GM19452 (cell line): ENCODE results near the gene ZIC1.

Experiments
- ATAC-seq: cut with Tn5 transposase; IDR thresholded peaks from one replicate; pipeline ENCODE4 v1.9.1; 2021; ENCODE audit not compliant: unreplicated experiment

Gene ZIC1

DNA sequence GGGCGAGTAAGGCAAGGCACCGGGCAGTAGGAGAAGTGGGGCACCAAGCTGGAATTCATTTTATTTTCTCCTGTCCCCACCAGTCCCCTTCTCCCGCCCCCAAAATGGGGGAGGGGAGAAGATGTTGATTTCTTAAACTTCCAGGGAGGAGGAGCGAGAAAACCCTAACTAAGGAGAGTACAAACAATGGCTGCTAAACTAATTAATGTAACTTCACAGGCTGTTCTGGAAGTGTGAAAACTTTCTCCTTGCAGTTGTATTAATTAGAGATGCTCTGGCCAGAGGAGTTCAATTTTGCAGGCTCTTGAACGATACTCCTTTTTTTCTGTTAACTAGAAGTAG, 14.3 kb upstream of the ZIC1 start:
- no peak for ATAC-seq

DNA sequence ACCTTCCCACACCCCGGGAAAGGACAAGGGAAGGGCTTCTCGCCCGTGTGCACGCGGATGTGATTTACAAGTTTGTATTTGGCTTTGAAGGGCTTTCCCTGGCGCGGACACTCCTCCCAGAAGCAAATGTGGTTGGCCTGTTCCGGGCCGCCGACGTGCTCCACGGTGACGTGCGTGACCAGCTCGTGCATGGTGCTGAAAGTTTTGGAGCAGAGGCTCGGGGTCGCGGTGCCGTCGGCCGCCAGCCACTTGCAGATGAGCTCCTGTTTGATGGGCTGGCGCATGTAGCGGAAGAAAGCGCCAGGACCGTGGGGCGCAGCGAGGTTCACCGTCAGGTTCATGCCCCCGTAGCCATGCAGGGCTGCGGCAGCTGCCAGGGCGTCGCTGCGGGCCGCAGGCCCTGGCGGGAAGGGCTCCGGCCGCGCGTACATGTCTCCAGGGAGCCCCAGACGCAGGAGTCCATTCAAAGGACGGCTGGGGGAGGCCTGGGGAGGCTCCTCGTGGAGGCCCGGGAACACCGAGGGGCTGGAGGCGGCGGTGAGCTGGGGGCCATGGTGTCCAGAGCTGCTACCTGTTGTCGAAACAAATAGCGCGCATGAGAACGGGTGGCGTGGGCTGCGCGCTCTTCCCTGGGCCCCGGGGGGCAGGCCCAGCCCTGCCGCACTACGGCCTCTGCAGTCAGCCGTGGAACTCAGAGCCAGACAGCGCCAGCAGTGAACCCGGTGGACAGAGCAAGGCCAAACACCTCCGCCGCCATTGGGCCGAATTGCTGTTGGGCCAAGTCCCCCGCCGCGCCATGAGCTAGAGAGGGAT, 13.1 kb upstream of the ZIC1 start:
- no peak for ATAC-seq

DNA sequence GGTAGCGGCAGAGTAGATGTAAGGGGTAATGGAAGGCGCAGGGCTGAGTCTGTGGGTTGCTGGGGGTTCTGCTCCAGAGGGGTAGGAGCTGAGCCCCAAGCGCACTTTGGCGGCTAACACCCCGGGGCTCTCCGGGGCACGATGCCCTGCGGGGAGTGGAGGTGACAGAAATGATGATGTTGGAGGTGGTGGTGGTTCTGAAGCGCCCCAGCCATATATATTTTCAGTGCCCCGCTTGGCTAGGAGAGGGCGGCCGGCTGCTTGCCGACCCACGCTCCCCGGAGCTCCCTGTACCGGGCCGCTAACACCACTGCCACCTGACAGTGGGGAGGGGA, 12.5 kb upstream of the ZIC1 start:
- no peak for ATAC-seq

DNA sequence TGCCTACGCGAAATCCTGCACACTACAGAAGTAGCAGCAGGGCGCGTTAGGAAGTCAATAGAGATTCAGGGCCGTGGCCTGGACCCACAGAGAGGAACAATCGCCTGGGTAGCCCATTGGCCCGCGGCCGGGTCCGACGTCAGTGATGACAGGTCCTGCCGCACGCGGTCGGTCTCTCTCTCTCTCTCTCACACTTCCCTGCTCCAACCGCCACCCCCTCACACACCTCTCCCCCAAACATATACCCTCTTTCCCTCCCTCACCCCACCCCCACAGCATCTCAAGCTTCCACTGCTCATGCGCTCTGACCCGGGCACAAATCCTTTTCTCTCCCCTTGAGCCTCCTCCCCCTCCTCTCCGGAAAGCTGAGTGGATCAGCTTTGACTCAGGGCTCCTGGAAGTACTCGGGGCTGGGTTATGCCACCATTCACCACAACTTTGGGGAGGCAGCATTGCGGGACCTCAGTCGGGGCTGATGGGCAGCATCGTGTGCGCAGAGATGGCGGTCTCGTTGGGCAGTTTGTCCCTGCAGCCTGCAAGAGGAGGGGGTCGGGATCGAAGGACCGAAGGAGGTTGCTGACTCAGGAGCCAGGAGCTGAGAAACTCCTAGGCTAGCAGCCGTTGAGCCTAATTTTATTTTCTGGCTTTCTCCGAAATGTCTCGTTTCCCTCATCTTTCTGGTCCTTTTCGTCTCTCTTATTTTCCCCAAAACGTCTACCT, 11.8 kb upstream of the ZIC1 start:
- ATAC-seq: no peak

DNA sequence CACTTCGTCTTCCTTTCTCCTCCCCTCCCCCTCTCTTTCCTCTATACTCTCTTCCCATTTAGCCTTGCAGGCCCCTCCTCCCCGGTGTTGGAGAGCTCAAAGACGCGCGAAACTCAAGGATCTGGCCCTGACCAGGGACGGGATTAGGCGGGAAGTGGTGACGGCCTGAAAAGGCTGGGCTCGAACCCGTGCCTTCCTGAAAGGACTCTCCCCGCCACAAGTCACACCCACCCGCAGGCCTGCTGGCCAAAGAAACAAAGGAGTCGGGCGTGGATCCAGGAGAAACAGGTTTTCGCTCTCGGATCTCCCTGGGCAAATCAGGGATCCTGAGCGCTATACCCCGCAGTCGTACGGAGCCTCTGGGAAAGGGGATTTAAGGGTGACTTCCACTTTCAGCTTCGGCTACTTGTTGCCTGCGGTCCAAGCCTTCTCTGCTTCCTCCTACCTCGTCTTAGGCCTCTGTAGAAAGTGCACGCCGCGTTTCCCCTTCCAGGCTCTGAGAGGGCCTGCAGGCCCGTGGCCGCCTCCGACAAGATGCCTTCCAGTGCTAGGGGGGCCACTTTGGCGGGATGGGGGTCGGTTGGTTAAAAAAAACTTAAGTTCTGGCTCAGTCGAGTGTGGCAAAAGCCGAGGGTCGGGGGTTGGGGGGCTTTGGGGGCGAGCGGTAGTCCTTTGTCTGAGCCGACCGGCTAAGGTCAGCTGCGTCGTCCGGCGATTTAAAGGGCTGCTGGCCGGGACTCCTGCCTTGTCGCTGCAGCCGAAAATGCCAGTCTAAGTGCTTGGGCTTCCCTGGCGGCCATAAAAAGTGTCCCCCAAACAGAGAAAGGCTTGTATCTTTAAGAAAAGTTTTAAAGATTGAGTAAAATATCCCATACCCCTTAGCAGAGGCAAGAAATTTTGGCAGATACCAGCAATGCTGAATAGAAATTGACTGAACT, 11.0 kb upstream of the ZIC1 start:
- ATAC-seq: no peak

DNA sequence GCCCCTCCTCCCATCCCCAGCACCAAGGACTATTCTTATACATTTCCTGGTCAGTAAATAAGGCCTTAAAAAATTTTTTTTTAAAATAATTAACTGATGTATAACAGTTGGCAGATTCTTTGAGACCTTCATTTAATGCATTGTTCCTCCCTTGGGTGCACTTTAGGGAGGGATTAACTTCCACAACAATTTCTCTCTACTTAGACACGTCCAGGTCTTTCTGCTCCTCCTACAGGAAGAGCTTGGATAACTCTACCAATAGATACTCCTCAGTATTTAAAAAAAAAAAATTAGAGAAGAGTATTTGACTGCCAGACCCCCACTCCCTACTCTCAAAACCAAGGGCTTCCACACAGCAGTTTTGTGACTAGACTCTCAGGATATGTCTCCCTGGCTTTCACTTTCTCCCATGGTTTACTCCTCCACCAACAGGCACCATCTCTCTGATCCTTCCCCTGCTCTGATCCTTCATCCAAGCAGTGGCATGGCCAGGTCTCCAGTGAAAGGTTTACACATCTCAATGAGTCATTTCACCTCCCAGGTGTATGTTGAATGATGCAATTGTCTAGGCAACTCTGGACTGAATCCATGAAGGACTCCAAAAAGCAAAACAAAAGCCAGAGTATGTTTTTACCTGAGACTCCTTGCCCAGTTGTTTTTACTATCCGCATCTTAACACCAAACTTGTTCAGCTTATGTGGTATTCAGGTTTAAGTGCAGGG, 10.2 kb upstream of the ZIC1 start:
- ATAC-seq: no peak

DNA sequence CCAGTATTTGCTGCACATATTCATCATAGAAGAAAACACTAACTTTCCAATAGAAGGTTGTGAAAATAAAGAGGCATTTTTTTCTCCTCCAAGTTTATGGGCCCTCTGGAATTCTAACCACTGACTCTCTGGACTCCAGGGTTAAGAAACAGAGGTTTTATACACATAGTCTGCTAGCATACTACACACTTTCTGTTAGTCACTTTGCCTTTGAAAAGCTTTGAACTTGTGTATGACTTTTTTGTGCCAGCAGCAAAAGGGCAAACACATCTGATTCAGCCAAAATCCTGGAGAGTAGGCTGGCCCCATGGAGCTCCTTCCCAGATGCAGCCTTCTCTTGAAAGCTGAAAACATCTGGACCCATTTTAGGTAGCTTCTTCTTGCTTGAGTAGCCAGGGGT, 9.1 kb upstream of the ZIC1 start:
- ATAC-seq: no peak

DNA sequence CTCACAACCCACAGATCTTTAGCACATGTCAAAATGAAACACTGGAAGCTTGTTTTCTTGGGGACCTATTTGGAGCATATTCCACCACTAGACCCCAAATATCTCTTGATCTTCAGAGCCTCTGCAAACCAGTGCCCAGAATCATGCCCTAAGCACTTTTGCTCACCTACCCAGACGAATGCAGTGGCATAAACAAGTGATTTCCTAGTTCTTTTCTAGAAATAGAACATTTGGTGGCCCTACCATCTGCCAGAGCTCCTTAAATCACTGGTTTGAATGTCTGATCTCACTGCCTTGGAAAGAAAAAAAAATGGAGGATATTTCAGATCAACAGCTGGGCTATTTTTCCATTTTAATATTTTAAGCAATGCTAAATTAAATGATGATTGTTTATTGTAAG, 8.2 kb upstream of the ZIC1 start:
- ATAC-seq: no peak

DNA sequence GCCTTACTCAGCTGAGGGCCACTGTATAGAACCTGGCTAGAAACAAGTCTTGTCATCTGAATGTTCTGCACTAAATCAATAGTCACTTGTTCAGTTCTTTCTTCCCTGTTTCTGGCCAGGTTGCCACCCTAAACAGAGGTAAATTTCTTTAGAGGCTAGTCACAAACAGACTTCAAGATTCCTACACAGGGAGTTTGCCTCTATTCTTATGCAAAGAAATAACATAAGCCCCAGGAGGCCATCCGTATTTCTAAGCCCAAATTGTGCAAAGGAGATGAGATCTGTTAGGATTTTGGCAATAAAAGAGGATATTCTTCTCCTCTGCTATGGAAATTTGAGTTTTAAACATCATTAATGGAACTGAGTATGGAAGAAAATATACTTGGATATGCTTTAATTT, 7.7 kb upstream of the ZIC1 start:
- ATAC-seq: no peak

DNA sequence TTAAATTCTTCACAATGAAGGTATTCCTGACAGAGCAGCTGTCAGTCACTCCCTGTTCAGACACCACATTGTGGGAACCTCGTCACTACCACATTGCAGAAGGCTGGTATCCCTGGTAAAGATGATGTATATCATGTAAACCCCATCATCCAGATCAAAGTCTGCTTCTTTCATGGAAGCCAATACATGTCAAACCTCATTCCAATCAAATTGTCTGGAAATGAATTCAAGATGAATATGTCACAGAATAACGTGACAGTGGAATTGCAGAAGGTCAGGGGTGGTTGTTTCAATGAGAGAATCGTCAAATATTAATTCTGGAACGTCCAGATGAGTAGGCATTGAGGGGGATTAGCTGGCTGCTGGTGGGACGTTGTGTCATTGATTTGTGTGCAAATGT, 7.0 kb upstream of the ZIC1 start:
- no peak for ATAC-seq

DNA sequence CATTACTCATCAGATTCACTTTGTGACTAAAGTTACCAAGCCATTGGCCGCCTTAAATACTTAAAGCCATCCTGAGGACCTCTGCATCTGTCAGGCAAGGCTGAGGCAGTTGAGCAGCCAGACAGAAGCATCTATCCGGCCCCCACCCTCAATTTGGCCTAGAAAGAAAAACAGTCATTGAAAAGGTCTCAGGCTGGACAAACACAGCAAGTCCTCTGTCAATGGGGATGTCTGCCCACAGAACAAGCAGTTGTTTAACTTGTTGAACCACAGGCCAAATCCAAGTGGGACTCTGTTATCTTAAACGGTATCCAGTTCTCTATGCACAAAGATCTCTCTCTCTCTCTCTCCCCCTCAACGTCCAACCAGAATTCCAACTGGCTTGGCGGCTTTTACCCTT, 5.7 kb upstream of the ZIC1 start:
- no peak for ATAC-seq

DNA sequence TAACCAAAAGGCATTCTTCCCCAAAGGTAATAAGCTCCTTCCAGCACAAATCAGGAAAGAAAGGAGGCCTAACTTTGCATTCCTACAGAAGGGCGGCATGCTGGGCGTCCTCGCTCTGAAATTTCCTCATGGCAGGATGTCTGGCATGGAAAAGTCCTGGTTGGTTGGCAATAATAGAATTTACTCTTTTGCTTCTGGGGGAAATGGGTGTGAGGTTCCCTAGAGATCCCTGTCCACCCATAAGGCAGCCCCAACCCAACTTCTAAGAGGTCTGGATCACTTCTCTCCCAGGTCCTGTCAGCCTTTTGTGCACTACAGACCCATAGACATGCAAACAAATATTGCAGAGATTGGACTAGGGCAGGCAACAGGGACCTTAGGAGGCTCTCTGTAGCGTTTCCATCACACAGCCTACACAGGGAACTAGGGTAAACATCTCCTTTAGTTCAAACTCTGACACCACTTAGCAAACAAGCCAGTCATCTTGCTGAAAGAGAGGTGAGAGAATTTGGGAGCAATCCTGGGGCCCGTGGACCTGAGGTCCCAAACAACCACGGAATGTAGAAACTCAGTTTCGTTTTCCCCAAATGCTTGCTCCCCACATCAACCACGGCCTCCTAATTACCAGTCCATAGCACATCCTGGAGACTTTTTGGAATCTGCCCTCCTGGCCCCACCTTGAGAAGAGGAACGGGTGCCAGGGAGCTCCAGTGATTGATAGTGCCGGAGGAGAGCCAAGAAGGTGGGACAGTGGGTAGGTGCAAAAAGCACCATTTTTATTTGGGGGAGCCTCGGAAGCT, 5.0 kb upstream of the ZIC1 start:
- no peak for ATAC-seq

DNA sequence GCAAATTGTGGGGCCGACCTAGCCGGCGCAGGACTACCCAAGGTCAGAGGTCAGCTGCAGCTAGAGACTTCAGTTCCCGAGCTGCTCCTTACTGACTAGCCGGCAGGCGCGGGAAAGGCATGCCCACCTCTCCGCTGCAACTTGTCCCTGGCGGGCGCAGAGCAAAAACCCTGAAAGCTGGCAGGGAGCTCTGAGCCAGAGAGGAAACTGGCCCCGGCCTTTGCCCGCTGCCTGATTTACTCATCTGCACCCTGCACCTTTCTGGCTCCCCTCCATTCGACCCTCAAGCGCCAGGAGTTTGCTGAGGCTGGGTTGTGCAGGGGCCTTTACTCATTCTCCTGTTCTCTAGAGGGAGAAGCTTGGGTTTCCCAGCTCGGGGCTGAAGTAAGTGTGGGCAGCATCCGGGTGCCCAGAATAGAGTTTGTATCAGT, 4.3 kb upstream of the ZIC1 start:
- no peak for ATAC-seq

DNA sequence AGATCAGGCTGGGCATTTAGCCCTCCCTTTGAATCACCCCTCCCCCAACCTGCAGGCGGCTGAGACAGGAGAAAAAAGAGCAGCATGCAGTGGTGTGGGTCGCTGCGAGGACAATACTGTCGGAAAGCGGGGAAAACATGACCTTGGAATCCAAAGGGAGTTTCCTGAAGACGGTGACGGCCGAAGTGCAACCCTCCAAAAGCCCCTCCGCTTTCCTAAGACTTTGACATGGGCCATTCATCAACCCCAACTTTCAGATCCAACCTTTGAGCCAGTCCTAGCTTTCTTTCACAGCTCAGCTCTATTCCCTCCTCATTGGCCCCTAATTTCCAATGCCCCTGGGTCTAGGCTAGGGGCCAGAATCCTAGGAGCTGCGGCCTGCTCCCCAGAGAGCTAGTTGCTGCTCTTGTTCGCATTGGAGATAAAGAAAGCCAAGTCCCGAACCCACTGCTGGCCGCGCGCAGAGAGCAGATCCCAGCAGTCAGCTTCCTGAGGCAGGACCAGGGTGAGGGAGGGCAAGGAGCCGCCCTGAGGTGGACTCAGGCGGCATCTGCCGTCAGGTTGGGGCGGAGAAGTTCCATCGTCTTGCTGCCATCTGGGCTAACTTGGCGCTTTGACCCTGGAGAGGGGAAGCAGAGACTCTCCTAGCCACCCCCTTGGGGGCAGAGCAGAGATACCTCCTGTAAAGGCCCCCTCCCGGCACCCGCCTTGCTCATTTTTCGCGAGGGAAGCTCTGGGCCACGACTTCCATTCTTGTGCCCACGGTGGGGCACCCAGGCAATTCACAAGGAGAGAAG, 3.7 kb upstream of the ZIC1 start:
- ATAC-seq: no peak

DNA sequence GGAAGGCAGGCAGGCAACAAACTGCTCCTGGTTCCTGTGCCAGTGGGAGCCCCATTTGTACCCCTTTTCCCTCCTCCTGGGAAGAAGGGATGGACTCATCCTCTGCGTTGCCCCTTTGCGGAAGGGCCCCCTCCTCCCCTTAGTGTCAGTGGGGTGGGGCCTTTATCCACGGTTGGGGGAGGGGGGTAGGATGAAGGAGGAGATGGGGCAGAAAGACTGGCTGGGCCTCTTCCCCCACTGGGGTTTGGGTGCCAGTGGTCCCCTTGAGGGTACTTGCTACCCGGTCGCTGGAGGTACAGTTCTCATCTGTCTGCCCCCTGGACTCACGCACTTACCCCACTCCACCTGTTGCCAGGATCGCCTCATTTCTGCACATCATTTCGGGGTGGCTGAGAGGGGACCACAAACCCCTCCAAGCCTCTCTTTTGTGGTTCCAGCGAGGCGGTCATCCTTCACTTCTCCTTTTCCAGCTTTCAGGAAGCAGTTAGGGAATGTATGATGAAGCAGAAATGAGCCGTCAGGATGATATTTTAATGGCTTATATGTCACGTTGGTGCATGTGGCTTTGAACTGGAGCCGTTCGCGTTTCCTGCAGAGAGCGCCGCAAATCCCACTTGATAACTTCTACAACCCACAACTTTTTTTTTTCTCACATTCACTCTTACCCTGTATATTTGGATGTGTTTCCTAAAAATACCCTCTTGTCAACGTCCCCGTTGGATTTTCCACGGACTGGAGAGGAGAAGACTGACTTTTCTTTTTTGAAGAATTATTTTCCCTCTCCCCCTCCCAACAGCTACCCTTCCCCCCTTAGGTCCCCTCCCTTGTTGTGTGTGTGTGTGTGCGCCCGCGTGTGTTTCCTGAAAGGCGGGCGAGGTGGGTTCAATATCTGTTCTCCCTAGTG, 2.9 kb upstream of the ZIC1 start, which contains the start of gene ZIC4:
Gene ZIC4, minus strand, starts transcription at position 516 of the 904 bp plus-strand sequence. CDS start 3,746 bp downstream, outside the sequence.
- no peak for ATAC-seq

DNA sequence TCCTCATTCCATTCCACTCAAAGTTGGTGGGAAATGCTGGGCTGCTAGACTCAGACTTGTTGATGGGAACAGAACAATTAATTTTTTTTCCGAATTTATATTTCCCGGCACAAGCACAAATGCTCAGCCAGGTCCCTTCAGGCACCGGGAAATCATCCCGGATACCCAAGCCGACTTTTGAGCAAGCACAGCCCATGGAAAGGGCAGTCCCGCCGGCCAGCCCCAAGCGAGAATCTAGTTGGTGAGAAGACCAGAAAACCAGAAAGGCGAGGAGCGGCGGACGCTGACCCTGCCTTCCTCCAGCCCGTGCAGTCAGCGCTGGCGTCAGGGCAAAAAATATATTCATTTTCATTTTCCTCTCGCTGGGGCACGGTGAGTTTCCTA, 2.1 kb upstream of the ZIC1 start:
- ATAC-seq: no peak

DNA sequence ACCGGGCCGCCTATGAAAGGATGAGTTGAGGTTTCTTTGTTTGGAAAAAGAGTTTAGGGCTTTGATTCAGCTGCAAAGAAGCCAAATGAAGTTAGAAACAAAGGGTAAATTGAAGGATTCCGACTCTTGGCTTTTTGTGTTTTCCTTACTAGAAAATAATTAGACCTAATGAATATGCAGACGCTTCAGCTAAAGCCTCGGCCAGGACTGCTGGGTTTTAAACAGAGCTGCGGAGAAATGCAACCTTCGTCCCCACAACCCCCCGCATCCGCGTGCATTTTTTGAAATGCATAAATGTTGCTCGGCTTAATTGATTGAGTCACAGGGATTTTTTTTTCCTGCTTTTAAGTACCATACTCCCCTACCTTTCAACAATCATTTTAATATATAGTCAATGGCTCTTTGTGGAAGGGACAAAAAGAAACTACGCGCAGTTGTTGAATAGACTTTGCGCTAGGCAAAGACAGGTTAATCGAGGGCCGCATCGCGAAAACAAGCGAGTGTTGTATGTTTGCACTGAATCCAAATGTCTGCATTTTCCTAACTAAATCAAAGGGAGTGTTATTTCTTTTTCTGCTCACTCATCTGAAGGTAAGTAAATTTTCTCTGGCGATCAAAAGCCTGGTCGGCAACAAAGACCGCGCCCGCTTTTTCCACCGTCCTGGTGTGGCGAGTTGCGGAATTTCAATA, 1.5 kb upstream of the ZIC1 start:
- no peak for ATAC-seq
